Esophagus squamous epithelium (tissue), 4 donors: ENCODE results near the gene KCNB1.

Experiments used
- CTCF ChIP-seq, 6 experiments: fragments of 450-650 bp in 4 of 6; fragments of 200-600 bp in 2 of 6; sonication (generic) in 2 of 6; IDR thresholded peaks; one replicate each; pipeline ENCODE4 v1.5.1; 2016 to 2019; ENCODE audit warnings: antibody characterized with exemption in 6 of 6, mild to moderate bottlenecking in 4 of 6, moderate library complexity in 4 of 6
- POLR2A ChIP-seq, 4 donors: fragments of 450-650 bp; IDR thresholded peaks; one replicate each; pipeline ENCODE4 v1.6.1; 2017; ENCODE audit warnings: antibody characterized with exemption in 4 of 4, mild to moderate bottlenecking in 4 of 4, moderate library complexity in 3 of 4

- TF ChIP-seq CTCF (IDR thresholded peaks at IDR 0.05), result no peak
- no peak for TF ChIP-seq POLR2A (IDR thresholded peaks at IDR 0.05)
Measured at GRCh38 chr20:49427751-49428518, 54.5 kb downstream of the KCNB1 start.
